WTC11 (cell line): Measurements from ENCODE around the gene ILK. TPM values are rescaled to one million over a fixed set of nuclear protein-coding genes. Genes with fewer than 3 reads are reported as not detected.

Experiments used
- ATAC-seq: fragments of 200-7000 bp; cut with Tn5 transposase; 2 replicates; pipeline ENCODE4 v1.10.0; 2021; ENCODE audit warnings: mild to moderate bottlenecking, moderate library complexity
- CTCF ChIA-PET: fragments of 300-600 bp; sonication (Branson Sonifier 250); formaldehyde crosslinking; loops from one replicate; lab custom pipeline; 2021; ENCODE audit warnings: antibody characterized with exemption; lab: Charles Lee
- POLR2A ChIA-PET: fragments of 350-600 bp; sonication (Branson Sonifier 250); formaldehyde crosslinking; loops from one replicate; lab custom pipeline; 2021; ENCODE audit warnings: antibody characterized with exemption; lab: Charles Lee
- DNase-seq: peaks from one replicate; pipeline ENCODE4 v3.0.0; 2021; ENCODE audit warnings: low spot score
- H3K27ac Mint-ChIP-seq: 2 replicates; pipeline ENCODE4 v1.8.0; 2021; ENCODE audit warnings: mixed read lengths
- H3K27me3 Mint-ChIP-seq: 2 replicates; pipeline ENCODE4 v1.8.0; 2021; ENCODE audit warnings: low read depth, mild to moderate bottlenecking, moderate library complexity, mixed read lengths
- H3K36me3 Mint-ChIP-seq: 2 replicates; pipeline ENCODE4 v1.8.0; 2021; ENCODE audit warnings: mixed read lengths
- H3K4me1 Mint-ChIP-seq: 2 replicates; pipeline ENCODE4 v1.8.0; 2022; ENCODE audit warnings: mixed read lengths
- H3K4me3 Mint-ChIP-seq: 2 replicates; pipeline ENCODE4 v1.8.0; 2021; ENCODE audit warnings: mild to moderate bottlenecking, moderate library complexity, mixed read lengths
- H3K9me3 Mint-ChIP-seq: 2 replicates; pipeline ENCODE4 v1.8.0; 2021; ENCODE audit warnings: mixed read lengths
- ARID4B ChIP-seq: sonication (generic); formaldehyde crosslinking; IDR thresholded peaks from 2 replicates; pipeline ENCODE4 v1.8.0; 2023; ENCODE audit warnings: missing genetic modification reagents, mild to moderate bottlenecking, borderline replicate concordance
- E2F1 ChIP-seq: sonication (generic); formaldehyde crosslinking; IDR thresholded peaks from 2 replicates; pipeline ENCODE4 v1.8.0; 2022; ENCODE audit warnings: mild to moderate bottlenecking, missing genetic modification reagents
- FOXP4 ChIP-seq: sonication (generic); formaldehyde crosslinking; IDR thresholded peaks from 2 replicates; pipeline ENCODE4 v1.8.0; 2022; ENCODE audit warnings: mild to moderate bottlenecking, missing genetic modification reagents
- GABPB1 ChIP-seq: sonication (generic); formaldehyde crosslinking; IDR thresholded peaks from 2 replicates; pipeline ENCODE4 v1.8.1; 2023; ENCODE audit warnings: mild to moderate bottlenecking, missing genetic modification reagents
- IRF2 ChIP-seq: sonication (generic); formaldehyde crosslinking; IDR thresholded peaks from 2 replicates; pipeline ENCODE4 v1.8.0; 2022; ENCODE audit warnings: low read depth, missing genetic modification reagents, borderline replicate concordance
- MAX ChIP-seq: sonication (generic); formaldehyde crosslinking; IDR thresholded peaks from 2 replicates; pipeline ENCODE4 v1.8.0; 2022; ENCODE audit warnings: mild to moderate bottlenecking, missing genetic modification reagents
- NR3C1 ChIP-seq: sonication (generic); formaldehyde crosslinking; conservative IDR thresholded peaks from 2 replicates; pipeline ENCODE4 v1.8.1; 2023; ENCODE audit warnings: low read depth, mild to moderate bottlenecking, missing genetic modification reagents
- RORB ChIP-seq: fragments of 250-450 bp; sonication (Bioruptor Pico); IDR thresholded peaks from 2 replicates; pipeline ENCODE4 v1.9.0; 2021; ENCODE audit warnings: mild to moderate bottlenecking
- SOX15 ChIP-seq: fragments of 250-450 bp; sonication (Bioruptor Pico); IDR thresholded peaks from 2 replicates; pipeline ENCODE4 v1.9.0; 2021; ENCODE audit warnings: mild to moderate bottlenecking
- SP1 ChIP-seq: sonication (generic); formaldehyde crosslinking; conservative IDR thresholded peaks from 2 replicates; pipeline ENCODE4 v1.8.1; 2022; ENCODE audit warnings: missing genetic modification reagents
- ZNF281 ChIP-seq: sonication (generic); formaldehyde crosslinking; IDR thresholded peaks from 2 replicates; pipeline ENCODE4 v1.8.0; 2023; ENCODE audit warnings: mild to moderate bottlenecking, missing genetic modification reagents
- ZSCAN18 ChIP-seq: fragments of 250-450 bp; sonication (Bioruptor Pico); IDR thresholded peaks from 2 replicates; pipeline ENCODE4 v2.1.2; 2022; ENCODE audit warnings: mild to moderate bottlenecking, moderate library complexity
- total RNA-seq: library from RNA; stranded (reverse); gene quantifications from 3 replicates; pipeline ENCODE4 v1.2.3, GENCODE V29; 2021
- TF ChIP-seq, protein P1 (sequence below): sonication (generic); formaldehyde crosslinking; IDR thresholded peaks from 2 replicates; pipeline ENCODE4 v1.8.1; 2023; ENCODE audit warnings: mild to moderate bottlenecking, missing genetic modification reagents, borderline replicate concordance
- TF ChIP-seq, protein P2 (sequence below): fragments of 250-450 bp; sonication (Bioruptor Pico); IDR thresholded peaks from 2 replicates; pipeline ENCODE4 v1.9.0; 2021; ENCODE audit warnings: moderate library complexity, mild to moderate bottlenecking, inconsistent platforms, borderline replicate concordance

The ILK gene
- total RNA-seq, 1 experiment from 2014 or later: 97.7 TPM

GRCh38 chr11:6632116-6633073 lies 28.8 kb downstream of the ILK start (continued):
- TF ChIP-seq MAX (CRISPR knock-in tag) (no peak), GABPB1 (no peak)

- H3K9me3 Mint-ChIP-seq: no peaks in the 10 kb centered on the region
- ATAC-seq: no peak
- H3K4me3 Mint-ChIP-seq: no peak overlapping the region
- H3K27ac Mint-ChIP-seq: no peak overlapping the region
- H3K4me1 Mint-ChIP-seq: peaks cover 8% of the 10 kb centered on the region; the same call in 1 of the 2 replicates
- no peaks in the 10 kb centered on the region for H3K36me3 Mint-ChIP-seq
- CTCF ChIA-PET: no interaction called here
- no peak for DNase-seq
- peaks cover 36% of the 10 kb centered on the region for H3K27me3 Mint-ChIP-seq
- POLR2A ChIA-PET: no interaction called here
- TF ChIP-seq RORB (CRISPR knock-in tag): no peak
- TF ChIP-seq SOX15 (CRISPR knock-in tag): no peak
- TF ChIP-seq, protein P1, sequence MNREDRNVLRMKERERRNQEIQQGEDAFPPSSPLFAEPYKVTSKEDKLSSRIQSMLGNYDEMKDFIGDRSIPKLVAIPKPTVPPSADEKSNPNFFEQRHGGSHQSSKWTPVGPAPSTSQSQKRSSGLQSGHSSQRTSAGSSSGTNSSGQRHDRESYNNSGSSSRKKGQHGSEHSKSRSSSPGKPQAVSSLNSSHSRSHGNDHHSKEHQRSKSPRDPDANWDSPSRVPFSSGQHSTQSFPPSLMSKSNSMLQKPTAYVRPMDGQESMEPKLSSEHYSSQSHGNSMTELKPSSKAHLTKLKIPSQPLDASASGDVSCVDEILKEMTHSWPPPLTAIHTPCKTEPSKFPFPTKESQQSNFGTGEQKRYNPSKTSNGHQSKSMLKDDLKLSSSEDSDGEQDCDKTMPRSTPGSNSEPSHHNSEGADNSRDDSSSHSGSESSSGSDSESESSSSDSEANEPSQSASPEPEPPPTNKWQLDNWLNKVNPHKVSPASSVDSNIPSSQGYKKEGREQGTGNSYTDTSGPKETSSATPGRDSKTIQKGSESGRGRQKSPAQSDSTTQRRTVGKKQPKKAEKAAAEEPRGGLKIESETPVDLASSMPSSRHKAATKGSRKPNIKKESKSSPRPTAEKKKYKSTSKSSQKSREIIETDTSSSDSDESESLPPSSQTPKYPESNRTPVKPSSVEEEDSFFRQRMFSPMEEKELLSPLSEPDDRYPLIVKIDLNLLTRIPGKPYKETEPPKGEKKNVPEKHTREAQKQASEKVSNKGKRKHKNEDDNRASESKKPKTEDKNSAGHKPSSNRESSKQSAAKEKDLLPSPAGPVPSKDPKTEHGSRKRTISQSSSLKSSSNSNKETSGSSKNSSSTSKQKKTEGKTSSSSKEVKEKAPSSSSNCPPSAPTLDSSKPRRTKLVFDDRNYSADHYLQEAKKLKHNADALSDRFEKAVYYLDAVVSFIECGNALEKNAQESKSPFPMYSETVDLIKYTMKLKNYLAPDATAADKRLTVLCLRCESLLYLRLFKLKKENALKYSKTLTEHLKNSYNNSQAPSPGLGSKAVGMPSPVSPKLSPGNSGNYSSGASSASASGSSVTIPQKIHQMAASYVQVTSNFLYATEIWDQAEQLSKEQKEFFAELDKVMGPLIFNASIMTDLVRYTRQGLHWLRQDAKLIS (CRISPR knock-in tag): no peak
- TF ChIP-seq GABPB1: no peak
- no peak for TF ChIP-seq NR3C1 (CRISPR knock-in tag)
- no peak for TF ChIP-seq IRF2
- no peak for TF ChIP-seq E2F1 (CRISPR knock-in tag)
- TF ChIP-seq, protein P2, sequence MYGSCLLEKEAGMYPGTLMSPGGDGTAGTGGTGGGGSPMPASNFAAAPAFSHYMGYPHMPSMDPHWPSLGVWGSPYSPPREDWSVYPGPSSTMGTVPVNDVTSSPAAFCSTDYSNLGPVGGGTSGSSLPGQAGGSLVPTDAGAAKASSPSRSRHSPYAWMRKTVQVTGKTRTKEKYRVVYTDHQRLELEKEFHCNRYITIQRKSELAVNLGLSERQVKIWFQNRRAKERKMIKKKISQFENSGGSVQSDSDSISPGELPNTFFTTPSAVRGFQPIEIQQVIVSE: no peak
- TF ChIP-seq ARID4B (CRISPR knock-in tag): no peak
- no peak for TF ChIP-seq ZNF281 (CRISPR knock-in tag)
- no peak for TF ChIP-seq ZSCAN18 (CRISPR knock-in tag)
- no peak for TF ChIP-seq FOXP4 (CRISPR knock-in tag)
- no peak for TF ChIP-seq SP1 (CRISPR knock-in tag)
Measured at GRCh38 chr11:6633422-6634408, 30.1 kb downstream of the ILK start.
